ENCODE measurements around the gene CALML3.

DNA sequence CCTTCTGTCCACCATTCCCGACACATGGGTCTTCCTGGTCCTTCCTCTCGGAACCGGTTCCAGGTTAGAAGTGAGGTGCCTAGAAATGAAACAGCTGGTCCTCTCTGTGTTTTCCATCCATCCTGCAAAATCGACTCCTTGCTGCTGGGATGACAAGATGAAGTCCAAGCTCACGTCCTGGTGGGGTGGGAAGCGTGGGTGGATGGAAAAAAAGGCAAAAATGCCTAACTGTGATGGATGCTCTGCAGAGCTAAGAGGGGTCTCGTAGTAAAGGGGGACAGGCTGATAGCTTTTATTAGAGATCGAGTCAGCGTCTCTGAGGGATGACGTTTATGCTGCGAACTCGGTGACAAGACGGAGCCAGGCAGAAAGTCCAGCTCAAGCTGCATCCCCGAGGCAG lies 39.5 kb upstream of the CALML3 start:
- TF ChIP-seq CTCF (IDR thresholded peaks at IDR 0.05) (no peak), POLR2A (IDR thresholded peaks at IDR 0.05) (no peak)
